ENCODE results near the gene C10orf120.

DNA sequence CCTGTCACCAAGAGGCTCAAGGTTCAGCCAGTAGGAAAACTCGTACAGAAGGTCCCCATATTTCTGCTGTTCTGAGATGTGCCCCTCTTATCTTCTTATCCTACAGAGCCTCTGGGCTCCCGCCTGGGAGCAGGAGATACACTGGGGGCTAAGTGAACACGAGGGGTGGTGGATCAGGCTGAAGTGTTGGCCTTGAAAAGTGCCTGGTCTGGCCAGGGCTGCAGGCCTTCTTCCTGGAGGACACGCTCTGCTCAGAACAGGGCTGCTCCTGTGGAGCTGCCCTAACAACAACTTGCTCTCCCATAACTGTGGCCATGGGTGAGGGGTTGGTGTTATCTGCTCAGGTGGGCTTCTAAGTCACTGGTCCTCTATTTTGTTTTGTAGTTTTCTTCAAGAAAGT lies 33.7 kb downstream of the C10orf120 start:
- TF ChIP-seq POLR2AphosphoS5 (IDR thresholded peaks at IDR 0.05) (no peak), EP300 (IDR thresholded peaks at IDR 0.05) (no peak)
- TF ChIP-seq, protein P1, sequence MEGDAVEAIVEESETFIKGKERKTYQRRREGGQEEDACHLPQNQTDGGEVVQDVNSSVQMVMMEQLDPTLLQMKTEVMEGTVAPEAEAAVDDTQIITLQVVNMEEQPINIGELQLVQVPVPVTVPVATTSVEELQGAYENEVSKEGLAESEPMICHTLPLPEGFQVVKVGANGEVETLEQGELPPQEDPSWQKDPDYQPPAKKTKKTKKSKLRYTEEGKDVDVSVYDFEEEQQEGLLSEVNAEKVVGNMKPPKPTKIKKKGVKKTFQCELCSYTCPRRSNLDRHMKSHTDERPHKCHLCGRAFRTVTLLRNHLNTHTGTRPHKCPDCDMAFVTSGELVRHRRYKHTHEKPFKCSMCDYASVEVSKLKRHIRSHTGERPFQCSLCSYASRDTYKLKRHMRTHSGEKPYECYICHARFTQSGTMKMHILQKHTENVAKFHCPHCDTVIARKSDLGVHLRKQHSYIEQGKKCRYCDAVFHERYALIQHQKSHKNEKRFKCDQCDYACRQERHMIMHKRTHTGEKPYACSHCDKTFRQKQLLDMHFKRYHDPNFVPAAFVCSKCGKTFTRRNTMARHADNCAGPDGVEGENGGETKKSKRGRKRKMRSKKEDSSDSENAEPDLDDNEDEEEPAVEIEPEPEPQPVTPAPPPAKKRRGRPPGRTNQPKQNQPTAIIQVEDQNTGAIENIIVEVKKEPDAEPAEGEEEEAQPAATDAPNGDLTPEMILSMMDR (IDR thresholded peaks at IDR 0.05): no peak

Measured in suprapubic skin (tissue), 4 donors.